Keratinocyte (primary cell): Measurements from ENCODE around the gene SPPL3. TPM values are rescaled to one million over a fixed set of nuclear protein-coding genes. Genes with fewer than 3 reads are reported as not detected.
"Not testable (repeated sequence)": the region's sequence is repeated elsewhere in the genome, so short reads cannot be mapped to it uniquely, and the experiment has no call there.

Source experiments
- DNase-seq: peaks from one replicate; pipeline ENCODE4 v3.0.0-alpha.2; 2011; ENCODE audit warnings: low read depth, missing footprints, low spot score
- FAIRE-seq: peaks from 2 replicates; lab custom pipeline; 2011; peaks lifted over from hg19 to GRCh38; lab: Jason Lieb, UNC
- H2AFZ ChIP-seq: 2 replicates; pipeline ENCODE4 v1.6.0; 2012; ENCODE audit warnings: low read length, control low read depth, inconsistent platforms; ENCODE audit not compliant: control insufficient read depth
- H3K27ac ChIP-seq: 2 replicates; pipeline ENCODE4 v1.5.1; 2011; ENCODE audit warnings: low read length; ENCODE audit not compliant: control insufficient read depth, insufficient read depth
- H3K27me3 ChIP-seq: 3 replicates; pipeline ENCODE4 v1.6.0; 2011; ENCODE audit warnings: low read length; ENCODE audit not compliant: control insufficient read depth, insufficient read depth; ENCODE audit errors: extremely low read depth
- H3K36me3 ChIP-seq, 2 experiments: 2 replicates in 1 of 2; 3 replicates in 1 of 2; pipeline ENCODE4 v1.5.1; 2011; ENCODE audit warnings: low read length in 2 of 2, mild to moderate bottlenecking in 1 of 2; ENCODE audit not compliant: control insufficient read depth in 2 of 2, insufficient read depth in 2 of 2; ENCODE audit errors: extremely low read depth in 1 of 2
- H3K4me1 ChIP-seq: 3 replicates; pipeline ENCODE4 v1.5.1; 2011; ENCODE audit warnings: low read length; ENCODE audit not compliant: control insufficient read depth, insufficient read depth; ENCODE audit errors: extremely low read depth
- H3K4me2 ChIP-seq: 3 replicates; pipeline ENCODE4 v1.6.0; 2011; ENCODE audit warnings: low read depth, low read length; ENCODE audit not compliant: control insufficient read depth, insufficient read depth; ENCODE audit errors: extremely low read depth
- H3K4me3 ChIP-seq, 3 experiments: fragments of 200-600 bp in 1 of 3; sonication (generic) in 1 of 3; 2 replicates in 2 of 3; 3 replicates in 1 of 3; pipeline ENCODE4 v1.5.1; 2011 to 2016; ENCODE audit warnings: low read length in 3 of 3, mild to moderate bottlenecking in 3 of 3, control low read depth in 2 of 3, inconsistent platforms in 1 of 3, low read depth in 1 of 3, mixed read lengths in 1 of 3, mixed run types in 1 of 3, moderate library complexity in 1 of 3; ENCODE audit not compliant: control insufficient read depth in 2 of 3, insufficient read depth in 2 of 3; ENCODE audit errors: extremely low read depth in 1 of 3
- H3K79me2 ChIP-seq: 2 replicates; pipeline ENCODE4 v1.6.0; 2012; ENCODE audit warnings: low read length; ENCODE audit not compliant: control insufficient read depth, insufficient read depth
- H3K9ac ChIP-seq: 3 replicates; pipeline ENCODE4 v1.6.0; 2011; ENCODE audit warnings: low read length; ENCODE audit not compliant: control insufficient read depth, insufficient read depth; ENCODE audit errors: extremely low read depth
- H3K9me1 ChIP-seq: 3 replicates; pipeline ENCODE4 v1.6.0; 2011; ENCODE audit warnings: low read length; ENCODE audit not compliant: control insufficient read depth, insufficient read depth; ENCODE audit errors: extremely low read depth
- H3K9me3 ChIP-seq: 2 replicates; pipeline ENCODE4 v1.5.1; 2012; ENCODE audit warnings: low read depth, low read length; ENCODE audit not compliant: control insufficient read depth
- H4K20me1 ChIP-seq: 3 replicates; pipeline ENCODE4 v1.6.0; 2011; ENCODE audit warnings: low read length; ENCODE audit not compliant: control insufficient read depth, insufficient read depth; ENCODE audit errors: extremely low read depth
- EZH2 ChIP-seq: IDR thresholded peaks from one replicate; pipeline ENCODE4 v1.6.1; 2012; ENCODE audit warnings: inconsistent platforms, mild to moderate bottlenecking, low read length, moderate library complexity
- dilution Hi-C: fragments of 300-500 bp; cut with MboI; formaldehyde crosslinking; loops from one replicate; pipeline ENCODE4 v1.7.0; 2020; ENCODE audit warnings: low sequenced_read_pairs; ENCODE audit not compliant: extremely low pct_ligation_motif_present
- polyA plus RNA-seq, 5 experiments: library from polyadenylated mRNA; depleted of rRNA in 3 of 5; stranded (reverse) in 3 of 5; stranded (forward) in 1 of 5; unstranded in 1 of 5; fragments of >200 nt; gene quantifications; 1 replicate in 1 of 5; 2 replicates in 3 of 5; 3 replicates in 1 of 5; pipeline versions ENCODE4 v1.2.1 to v1.2.3, GENCODE V29; 2011 to 2012; ENCODE audit warnings: missing spikeins in 2 of 5, low read depth in 1 of 5, low replicate concordance in 1 of 5
- TF ChIP-seq, protein P1 (sequence below), 3 experiments: IDR thresholded peaks in 1 of 3; conservative IDR thresholded peaks in 1 of 3; optimal IDR thresholded peaks in 1 of 3; 2 replicates in 2 of 3; 3 replicates in 1 of 3; pipeline versions ENCODE3 to v1.5.1; 2011; ENCODE audit warnings: low read length in 3 of 3, mild to moderate bottlenecking in 3 of 3, moderate library complexity in 2 of 3, control low read depth in 1 of 3, inconsistent platforms in 1 of 3; ENCODE audit not compliant: insufficient read depth in 2 of 3; ENCODE audit errors: extremely low read depth in 1 of 3

The SPPL3 gene
- polyA plus RNA-seq, 1 donor (not counting 4 experiments of a cell fraction or from before 2014, with no cell fraction given): 28.3 TPM

GRCh38 chr12:120841525-120841924 lies 62.6 kb downstream of the SPPL3 start:
- H3K4me2 ChIP-seq: no peak overlapping the region
- no peak overlapping the region for H3K9ac ChIP-seq
- no peak for FAIRE-seq
- H3K27ac ChIP-seq: no peak overlapping the region
- H3K9me3 ChIP-seq: no peaks in the 10 kb centered on the region
- H3K36me3 ChIP-seq: peaks cover 0 to 3% of the 10 kb centered on the region in 2 experiments
- H3K4me1 ChIP-seq: no peaks in the 10 kb centered on the region
- H3K9me1 ChIP-seq: no peaks in the 10 kb centered on the region
- H2AFZ ChIP-seq: no peak overlapping the region
- DNase-seq: no peak
- no peak overlapping the region for H3K4me3 ChIP-seq
- TF ChIP-seq EZH2: no peak
- TF ChIP-seq, protein P1, sequence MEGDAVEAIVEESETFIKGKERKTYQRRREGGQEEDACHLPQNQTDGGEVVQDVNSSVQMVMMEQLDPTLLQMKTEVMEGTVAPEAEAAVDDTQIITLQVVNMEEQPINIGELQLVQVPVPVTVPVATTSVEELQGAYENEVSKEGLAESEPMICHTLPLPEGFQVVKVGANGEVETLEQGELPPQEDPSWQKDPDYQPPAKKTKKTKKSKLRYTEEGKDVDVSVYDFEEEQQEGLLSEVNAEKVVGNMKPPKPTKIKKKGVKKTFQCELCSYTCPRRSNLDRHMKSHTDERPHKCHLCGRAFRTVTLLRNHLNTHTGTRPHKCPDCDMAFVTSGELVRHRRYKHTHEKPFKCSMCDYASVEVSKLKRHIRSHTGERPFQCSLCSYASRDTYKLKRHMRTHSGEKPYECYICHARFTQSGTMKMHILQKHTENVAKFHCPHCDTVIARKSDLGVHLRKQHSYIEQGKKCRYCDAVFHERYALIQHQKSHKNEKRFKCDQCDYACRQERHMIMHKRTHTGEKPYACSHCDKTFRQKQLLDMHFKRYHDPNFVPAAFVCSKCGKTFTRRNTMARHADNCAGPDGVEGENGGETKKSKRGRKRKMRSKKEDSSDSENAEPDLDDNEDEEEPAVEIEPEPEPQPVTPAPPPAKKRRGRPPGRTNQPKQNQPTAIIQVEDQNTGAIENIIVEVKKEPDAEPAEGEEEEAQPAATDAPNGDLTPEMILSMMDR (optimal IDR thresholded peaks at IDR 0.05 in 1 of 3, IDR thresholded peaks at IDR 0.05 in 1 of 3, conservative IDR thresholded peaks at IDR 0.05 in 1 of 3; ENCODE audit: extremely low read depth in 1 of 3, insufficient read depth in 2 of 3, low read length in 3 of 3): no peak
- H4K20me1 ChIP-seq: peaks cover 3% of the 10 kb centered on the region
- H3K79me2 ChIP-seq: peaks cover 44% of the 10 kb centered on the region
- dilution Hi-C loops: no loop called here
- H3K27me3 ChIP-seq: no peaks in the 10 kb centered on the region

- DNase-seq: no peak
- no peak overlapping the region for H3K27ac ChIP-seq
- no peak overlapping the region for H3K4me3 ChIP-seq
- H3K9me3 ChIP-seq: no peaks in the 10 kb centered on the region
- H3K9me1 ChIP-seq: no peaks in the 10 kb centered on the region
- H2AFZ ChIP-seq: no peak overlapping the region
- dilution Hi-C loops: no loop called here
- no peaks in the 10 kb centered on the region for H3K27me3 ChIP-seq
- H3K9ac ChIP-seq: no peak overlapping the region
- H3K4me1 ChIP-seq: peaks cover 17% of the 10 kb centered on the region
- H4K20me1 ChIP-seq: no peaks in the 10 kb centered on the region
- FAIRE-seq: no peak
- H3K79me2 ChIP-seq: peaks cover 45% of the 10 kb centered on the region
- H3K36me3 ChIP-seq: no peaks in the 10 kb centered on the region
- no peak overlapping the region for H3K4me2 ChIP-seq
- TF ChIP-seq, protein P1 (optimal IDR thresholded peaks at IDR 0.05 in 1 of 3, IDR thresholded peaks at IDR 0.05 in 1 of 3, conservative IDR thresholded peaks at IDR 0.05 in 1 of 3; ENCODE audit: extremely low read depth in 1 of 3, insufficient read depth in 2 of 3, low read length in 3 of 3): no peak
- no peak for TF ChIP-seq EZH2
Observed at GRCh38 chr12:120839503-120839902, 64.7 kb downstream of the SPPL3 start.

- H3K4me3 ChIP-seq, H3K9me1 ChIP-seq, H3K27ac ChIP-seq, H3K9me3 ChIP-seq, H3K36me3 ChIP-seq, H3K27me3 ChIP-seq, dilution Hi-C loops, H3K4me2 ChIP-seq, H3K9ac ChIP-seq, H4K20me1 ChIP-seq, FAIRE-seq, H2AFZ ChIP-seq, DNase-seq: not testable (repeated sequence)
- Histone ChIP-seq H3K4me1 (peaks cover 17% of the 10 kb centered on the region), H3K79me2 (peaks cover 44% of the 10 kb centered on the region)
Observed at GRCh38 chr12:120838629-120839383, 65.4 kb downstream of the SPPL3 start.
